Measurements from ENCODE around the gene TSPAN9.

GRCh38 chr12:3177778-3178425 lies 100.7 kb downstream of the TSPAN9 start:
- TF ChIP-seq POLR2AphosphoS5 (IDR thresholded peaks at IDR 0.05) (no peak), CTCF (IDR thresholded peaks at IDR 0.05) (no peak), POLR2A (IDR thresholded peaks at IDR 0.05) (no peak)
